Measurements from ENCODE around the gene ANKRD23. TPM values are rescaled to one million over a fixed set of nuclear protein-coding genes. Genes with fewer than 3 reads are reported as not detected.

Gene ANKRD23
- total RNA-seq, 1 donor from 2014 or later: 0.98 TPM

DNA sequence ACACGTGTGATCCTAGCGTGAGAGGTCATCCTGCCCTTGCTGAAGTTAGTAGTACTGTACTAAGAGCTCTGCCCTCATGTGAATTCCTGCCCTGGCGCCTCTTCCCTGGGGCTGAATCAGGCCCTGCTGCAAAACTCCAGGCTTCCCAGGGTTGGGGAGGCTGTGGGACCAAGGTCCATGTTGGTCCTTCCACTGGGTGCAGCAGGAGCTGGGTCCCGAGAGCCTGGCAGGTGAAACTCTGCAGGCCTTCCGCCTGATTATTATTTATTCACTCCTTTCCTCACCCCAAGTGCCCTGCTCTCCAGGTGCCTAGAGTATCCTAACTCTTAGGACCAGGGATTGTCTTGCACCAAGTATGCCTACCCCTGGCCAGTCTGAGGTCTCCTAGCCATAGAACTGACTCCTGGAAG, 33.0 kb downstream of the ANKRD23 start:
- Histone ChIP-seq H3K27me3 (no peaks in the 10 kb centered on the region), H3K4me1 (peaks cover 18% of the 10 kb centered on the region), H3K9me3 (no peaks in the 10 kb centered on the region), H3K4me3 (no peak overlapping the region), H3K27ac (no peak overlapping the region), H3K36me3 (peaks cover 0 to 17% of the 10 kb centered on the region in 2 donors)
- intact Hi-C loops (cut with DNase I): no loop called here
- DNase-seq (ENCODE audit: extremely low spot score in 2 of 2): no peak
- TF ChIP-seq, protein P1, sequence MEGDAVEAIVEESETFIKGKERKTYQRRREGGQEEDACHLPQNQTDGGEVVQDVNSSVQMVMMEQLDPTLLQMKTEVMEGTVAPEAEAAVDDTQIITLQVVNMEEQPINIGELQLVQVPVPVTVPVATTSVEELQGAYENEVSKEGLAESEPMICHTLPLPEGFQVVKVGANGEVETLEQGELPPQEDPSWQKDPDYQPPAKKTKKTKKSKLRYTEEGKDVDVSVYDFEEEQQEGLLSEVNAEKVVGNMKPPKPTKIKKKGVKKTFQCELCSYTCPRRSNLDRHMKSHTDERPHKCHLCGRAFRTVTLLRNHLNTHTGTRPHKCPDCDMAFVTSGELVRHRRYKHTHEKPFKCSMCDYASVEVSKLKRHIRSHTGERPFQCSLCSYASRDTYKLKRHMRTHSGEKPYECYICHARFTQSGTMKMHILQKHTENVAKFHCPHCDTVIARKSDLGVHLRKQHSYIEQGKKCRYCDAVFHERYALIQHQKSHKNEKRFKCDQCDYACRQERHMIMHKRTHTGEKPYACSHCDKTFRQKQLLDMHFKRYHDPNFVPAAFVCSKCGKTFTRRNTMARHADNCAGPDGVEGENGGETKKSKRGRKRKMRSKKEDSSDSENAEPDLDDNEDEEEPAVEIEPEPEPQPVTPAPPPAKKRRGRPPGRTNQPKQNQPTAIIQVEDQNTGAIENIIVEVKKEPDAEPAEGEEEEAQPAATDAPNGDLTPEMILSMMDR (IDR thresholded peaks at IDR 0.05): no peak
- TF ChIP-seq POLR2AphosphoS5 (IDR thresholded peaks at IDR 0.05; ENCODE audit: insufficient read depth in 1 of 2, low read depth in 1 of 2) (no peak), POLR2A (IDR thresholded peaks at IDR 0.05) (no peak)

DNA sequence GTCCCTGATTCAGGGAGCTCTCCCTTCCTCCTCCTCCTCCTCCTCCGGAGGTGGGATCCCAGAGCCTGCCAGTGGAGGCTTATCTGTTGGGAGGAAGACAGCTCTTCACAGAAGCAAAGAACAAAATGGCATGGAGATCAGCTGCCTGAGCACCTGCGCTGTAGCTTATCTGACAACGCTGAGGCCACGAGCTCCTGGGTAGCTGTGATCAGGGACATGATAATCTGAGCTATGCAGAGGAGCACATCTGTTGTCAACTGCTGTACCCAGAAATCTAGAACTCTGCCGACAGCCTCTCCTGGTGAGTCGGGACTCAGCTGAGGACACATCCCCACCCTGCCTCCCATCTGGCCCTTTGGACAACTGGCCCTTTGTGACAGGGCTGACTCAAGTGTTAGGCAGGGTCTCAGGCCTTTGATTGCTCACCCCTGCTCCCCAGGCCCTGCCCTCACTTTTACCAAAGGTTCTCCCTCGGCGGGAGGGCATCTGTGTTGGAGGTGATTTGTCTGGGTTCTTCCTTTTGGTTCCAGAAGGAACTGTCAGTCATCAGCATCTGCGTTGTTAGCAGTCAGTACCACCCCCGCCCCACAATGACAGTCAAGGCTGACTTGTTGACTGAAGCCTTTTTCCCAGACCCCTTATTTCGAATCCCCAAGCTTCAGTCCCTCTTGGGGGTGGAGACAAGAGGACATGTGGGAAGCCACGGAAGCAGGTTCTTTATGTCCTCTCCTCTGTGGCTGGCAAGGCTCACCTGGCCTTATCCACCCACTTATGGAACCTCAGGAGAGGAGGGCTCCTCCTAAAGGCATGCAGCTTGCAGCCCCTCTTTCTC, 33.7 kb downstream of the ANKRD23 start:
- Histone ChIP-seq H3K36me3 (peaks cover 0 to 17% of the 10 kb centered on the region in 2 donors), H3K27ac (no peak overlapping the region), H3K4me1 (peaks cover 16% of the 10 kb centered on the region), H3K9me3 (no peaks in the 10 kb centered on the region), H3K27me3 (no peaks in the 10 kb centered on the region), H3K4me3 (no peak overlapping the region)
- DNase-seq (ENCODE audit: extremely low spot score in 2 of 2): no peak
- TF ChIP-seq POLR2A (IDR thresholded peaks at IDR 0.05): no peak
- intact Hi-C loops (cut with DNase I): no loop called here

- Histone ChIP-seq H3K36me3 (peaks cover 0 to 17% of the 10 kb centered on the region in 2 donors), H3K9me3 (no peaks in the 10 kb centered on the region), H3K4me3 (no peak overlapping the region), H3K4me1 (peaks cover 13% of the 10 kb centered on the region), H3K27ac (no peak overlapping the region), H3K27me3 (no peaks in the 10 kb centered on the region)
- DNase-seq (ENCODE audit: extremely low spot score in 2 of 2): no peak
- TF ChIP-seq POLR2A (IDR thresholded peaks at IDR 0.05) (no peak), POLR2AphosphoS5 (IDR thresholded peaks at IDR 0.05; ENCODE audit: insufficient read depth in 1 of 2, low read depth in 1 of 2) (no peak)
- TF ChIP-seq, protein P1 (IDR thresholded peaks at IDR 0.05): no peak
- intact Hi-C loops (cut with DNase I): no loop called here
Measured at GRCh38 chr2:96809216-96809882, 34.5 kb downstream of the ANKRD23 start.

DNA sequence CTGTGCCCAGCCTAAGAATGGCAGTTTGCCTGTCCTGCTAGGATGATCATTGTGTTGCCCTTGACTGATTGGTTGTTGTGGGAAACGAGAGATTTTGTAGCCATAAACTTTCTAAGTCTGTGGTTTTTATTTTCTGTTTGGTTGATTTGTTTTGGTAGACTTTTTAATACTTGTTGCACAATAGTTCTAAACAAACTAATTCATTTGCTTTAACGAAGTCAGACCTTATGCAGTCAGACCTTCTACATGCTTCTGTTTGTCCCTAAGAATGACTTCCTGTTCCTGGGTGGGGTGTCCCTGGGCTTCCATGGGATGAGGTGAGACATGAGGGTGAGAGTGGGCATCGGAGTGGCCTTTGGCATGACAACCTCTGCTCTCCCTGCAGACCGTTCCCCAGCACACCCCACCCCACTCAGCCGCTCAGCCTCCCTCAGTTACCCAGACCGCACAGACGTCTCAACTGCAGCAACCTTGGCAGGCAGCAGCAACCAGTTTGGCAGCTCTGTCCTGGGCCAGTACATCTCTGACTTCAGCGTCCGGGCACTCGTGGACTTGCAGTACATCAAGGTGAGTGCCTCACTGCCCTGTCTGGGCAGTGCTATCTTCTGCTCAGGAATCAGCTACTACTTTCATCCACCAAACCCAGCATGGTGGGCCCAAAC, 35.5 kb downstream of the ANKRD23 start:
- Histone ChIP-seq H3K27me3 (no peaks in the 10 kb centered on the region), H3K36me3 (peaks cover 0 to 17% of the 10 kb centered on the region in 2 donors), H3K4me3 (no peak overlapping the region), H3K4me1 (peaks cover 13% of the 10 kb centered on the region), H3K27ac (no peak overlapping the region), H3K9me3 (no peaks in the 10 kb centered on the region)
- no peak for DNase-seq (ENCODE audit: extremely low spot score in 2 of 2)
- TF ChIP-seq, protein P1 (IDR thresholded peaks at IDR 0.05): no peak
- no peak for TF ChIP-seq POLR2A (IDR thresholded peaks at IDR 0.05)
- intact Hi-C loops (cut with DNase I): no loop called here

- H3K4me1 ChIP-seq: peaks cover 7% of the 10 kb centered on the region
- no peaks in the 10 kb centered on the region for H3K27me3 ChIP-seq
- no peak overlapping the region for H3K27ac ChIP-seq
- intact Hi-C loops (cut with DNase I): no loop called here
- DNase-seq (ENCODE audit: extremely low spot score in 2 of 2): no peak
- H3K36me3 ChIP-seq: peaks cover 0 to 26% of the 10 kb centered on the region in 2 donors
- no peak overlapping the region for H3K4me3 ChIP-seq
- TF ChIP-seq, protein P1 (IDR thresholded peaks at IDR 0.05): no peak
- TF ChIP-seq POLR2AphosphoS5 (IDR thresholded peaks at IDR 0.05; ENCODE audit: insufficient read depth in 1 of 2, low read depth in 1 of 2) (no peak), POLR2A (IDR thresholded peaks at IDR 0.05) (no peak)
- no peaks in the 10 kb centered on the region for H3K9me3 ChIP-seq
Measured at GRCh38 chr2:96807127-96807471, 36.7 kb downstream of the ANKRD23 start.

Data from vagina (tissue), 2 donors.